Measurements from ENCODE around the gene EDAR. TPM values are rescaled to one million over a fixed set of nuclear protein-coding genes. Genes with fewer than 3 reads are reported as not detected.

Gene EDAR
- total and polyA plus RNA-seq, 4 donors: not detected

GRCh38 chr2:108968619-108969018 is 20.4 kb downstream of the EDAR start:
- no peaks in the 10 kb centered on the region for H3K36me3 ChIP-seq (ENCODE audit: control insufficient read depth in 1 of 2, insufficient read depth in 2 of 2, low read length in 1 of 2)
- DNase-seq (no peak), ATAC-seq (ENCODE audit: low FRiP score) (no peak)
- no peaks in the 10 kb centered on the region for H3K9me3 ChIP-seq (ENCODE audit: control insufficient read depth, low read length)
- no peak overlapping the region for H3K4me3 ChIP-seq (ENCODE audit: low read length in 2 of 2)
- WGBS, 2 donors: 59 to 60% methylated on average over 4 of the region's 4 CpGs
- H3K4me1 ChIP-seq (ENCODE audit: control insufficient read depth in 1 of 2, insufficient read depth in 2 of 2, low read length in 2 of 2): no peaks in the 10 kb centered on the region
- intact Hi-C loops (cut with DNase I): no loop called here
- H3K27ac ChIP-seq (ENCODE audit: low read depth in 1 of 2, low read length in 2 of 2): no peak overlapping the region
- no peaks in the 10 kb centered on the region for H3K27me3 ChIP-seq (ENCODE audit: control insufficient read depth in 1 of 2, insufficient read depth in 2 of 2, low read length in 1 of 2)

GRCh38 chr2:108967757-108968156 is 21.3 kb downstream of the EDAR start:
- Histone ChIP-seq H3K4me3 (ENCODE audit: low read length in 2 of 2) (no peak overlapping the region), H3K4me1 (ENCODE audit: control insufficient read depth in 1 of 2, insufficient read depth in 2 of 2, low read length in 2 of 2) (no peaks in the 10 kb centered on the region), H3K9me3 (ENCODE audit: control insufficient read depth, low read length) (no peaks in the 10 kb centered on the region), H3K27ac (ENCODE audit: low read depth in 1 of 2, low read length in 2 of 2) (no peak overlapping the region), H3K36me3 (ENCODE audit: control insufficient read depth in 1 of 2, insufficient read depth in 2 of 2, low read length in 1 of 2) (no peaks in the 10 kb centered on the region), H3K27me3 (ENCODE audit: control insufficient read depth in 1 of 2, insufficient read depth in 2 of 2, low read length in 1 of 2) (no peaks in the 10 kb centered on the region)
- 82% methylated on average over 7 of the region's 7 CpGs for WGBS, 2 donors
- no peak for ATAC-seq (ENCODE audit: low FRiP score)
- intact Hi-C loops (cut with DNase I): no loop called here
- DNase-seq: no peak

- no peaks in the 10 kb centered on the region for H3K4me1 ChIP-seq (ENCODE audit: control insufficient read depth in 1 of 2, insufficient read depth in 2 of 2, low read length in 2 of 2)
- no peaks in the 10 kb centered on the region for H3K27me3 ChIP-seq (ENCODE audit: control insufficient read depth in 1 of 2, insufficient read depth in 2 of 2, low read length in 1 of 2)
- intact Hi-C loops (cut with DNase I): no loop called here
- no peak for DNase-seq
- H3K36me3 ChIP-seq (ENCODE audit: control insufficient read depth in 1 of 2, insufficient read depth in 2 of 2, low read length in 1 of 2): no peaks in the 10 kb centered on the region
- ATAC-seq (ENCODE audit: low FRiP score): no peak
- H3K4me3 ChIP-seq (ENCODE audit: low read length in 2 of 2): no peak overlapping the region
- H3K9me3 ChIP-seq (ENCODE audit: control insufficient read depth, low read length): no peaks in the 10 kb centered on the region
- 84 to 85% methylated on average over 3 of the region's 3 CpGs for WGBS, 2 donors
- no peak overlapping the region for H3K27ac ChIP-seq (ENCODE audit: low read depth in 1 of 2, low read length in 2 of 2)
These were observed 23.3 kb downstream of the EDAR start for GRCh38 chr2:108965540-108966289.

- intact Hi-C loops (cut with DNase I): no loop called here
- Histone ChIP-seq H3K4me1 (ENCODE audit: control insufficient read depth in 1 of 2, insufficient read depth in 2 of 2, low read length in 2 of 2) (no peaks in the 10 kb centered on the region), H3K36me3 (ENCODE audit: control insufficient read depth in 1 of 2, insufficient read depth in 2 of 2, low read length in 1 of 2) (no peaks in the 10 kb centered on the region), H3K27me3 (ENCODE audit: control insufficient read depth in 1 of 2, insufficient read depth in 2 of 2, low read length in 1 of 2) (no peaks in the 10 kb centered on the region), H3K9me3 (ENCODE audit: control insufficient read depth, low read length) (no peaks in the 10 kb centered on the region), H3K4me3 (ENCODE audit: low read length in 2 of 2) (no peak overlapping the region), H3K27ac (ENCODE audit: low read depth in 1 of 2, low read length in 2 of 2) (no peak overlapping the region)
- 91 to 92% methylated on average over 8 of the region's 8 CpGs for WGBS, 2 donors
- ATAC-seq (ENCODE audit: low FRiP score) (no peak), DNase-seq (no peak)
These were observed 26.0 kb downstream of the EDAR start for GRCh38 chr2:108963057-108963456.

- no peaks in the 10 kb centered on the region for H3K9me3 ChIP-seq (ENCODE audit: control insufficient read depth, low read length)
- intact Hi-C loops (cut with DNase I): no loop called here
- ATAC-seq (ENCODE audit: low FRiP score) (no peak), DNase-seq (no peak)
- no peaks in the 10 kb centered on the region for H3K4me1 ChIP-seq (ENCODE audit: control insufficient read depth in 1 of 2, insufficient read depth in 2 of 2, low read length in 2 of 2)
- H3K36me3 ChIP-seq (ENCODE audit: control insufficient read depth in 1 of 2, insufficient read depth in 2 of 2, low read length in 1 of 2): no peaks in the 10 kb centered on the region
- no peaks in the 10 kb centered on the region for H3K27me3 ChIP-seq (ENCODE audit: control insufficient read depth in 1 of 2, insufficient read depth in 2 of 2, low read length in 1 of 2)
- H3K27ac ChIP-seq (ENCODE audit: low read depth in 1 of 2, low read length in 2 of 2): no peak overlapping the region
- 94 to 97% methylated on average over 4 of the region's 4 CpGs for WGBS, 2 donors
- no peak overlapping the region for H3K4me3 ChIP-seq (ENCODE audit: low read length in 2 of 2)
These were observed 27.2 kb downstream of the EDAR start for GRCh38 chr2:108961796-108962195.

- no peaks in the 10 kb centered on the region for H3K4me1 ChIP-seq (ENCODE audit: control insufficient read depth in 1 of 2, insufficient read depth in 2 of 2, low read length in 2 of 2)
- DNase-seq (no peak), ATAC-seq (ENCODE audit: low FRiP score) (no peak)
- H3K4me3 ChIP-seq (ENCODE audit: low read length in 2 of 2): no peak overlapping the region
- intact Hi-C loops (cut with DNase I): no loop called here
- H3K27me3 ChIP-seq (ENCODE audit: control insufficient read depth in 1 of 2, insufficient read depth in 2 of 2, low read length in 1 of 2): no peaks in the 10 kb centered on the region
- no peak overlapping the region for H3K27ac ChIP-seq (ENCODE audit: low read depth in 1 of 2, low read length in 2 of 2)
- WGBS, 2 donors: 55 to 71% methylated on average over 5 of the region's 5 CpGs
- H3K36me3 ChIP-seq (ENCODE audit: control insufficient read depth in 1 of 2, insufficient read depth in 2 of 2, low read length in 1 of 2): no peaks in the 10 kb centered on the region
- no peaks in the 10 kb centered on the region for H3K9me3 ChIP-seq (ENCODE audit: control insufficient read depth, low read length)
These were observed 29.0 kb downstream of the EDAR start for GRCh38 chr2:108960006-108960405.

DNA sequence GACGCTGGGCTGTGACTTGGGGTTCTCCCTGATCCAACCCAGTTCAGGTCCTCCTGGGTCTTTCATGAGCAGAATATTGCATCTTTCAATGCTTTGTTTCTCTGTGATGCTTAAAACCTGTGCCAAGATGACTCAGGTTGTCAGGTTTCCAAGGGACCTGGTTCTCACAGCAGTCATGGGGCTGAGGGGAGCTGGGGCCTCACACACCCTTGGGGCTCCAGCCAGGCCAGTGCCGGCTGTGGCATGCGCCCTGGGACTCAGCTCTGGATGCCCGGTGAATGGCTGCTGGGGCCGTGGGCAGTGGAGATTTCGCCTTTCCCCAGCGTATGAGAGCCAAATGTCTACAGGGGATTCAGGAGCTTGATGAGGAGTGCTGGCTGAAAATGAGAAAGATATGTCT is 29.6 kb downstream of the EDAR start:
- WGBS, 2 donors: 73 to 74% methylated on average over 7 of the region's 7 CpGs
- H3K36me3 ChIP-seq (ENCODE audit: control insufficient read depth in 1 of 2, insufficient read depth in 2 of 2, low read length in 1 of 2): no peaks in the 10 kb centered on the region
- H3K27me3 ChIP-seq (ENCODE audit: control insufficient read depth in 1 of 2, insufficient read depth in 2 of 2, low read length in 1 of 2): no peaks in the 10 kb centered on the region
- intact Hi-C loops (cut with DNase I): no loop called here
- H3K9me3 ChIP-seq (ENCODE audit: control insufficient read depth, low read length): no peaks in the 10 kb centered on the region
- H3K27ac ChIP-seq (ENCODE audit: low read depth in 1 of 2, low read length in 2 of 2): no peak overlapping the region
- no peak overlapping the region for H3K4me3 ChIP-seq (ENCODE audit: low read length in 2 of 2)
- DNase-seq (no peak), ATAC-seq (ENCODE audit: low FRiP score) (no peak)
- H3K4me1 ChIP-seq (ENCODE audit: control insufficient read depth in 1 of 2, insufficient read depth in 2 of 2, low read length in 2 of 2): no peaks in the 10 kb centered on the region

DNA sequence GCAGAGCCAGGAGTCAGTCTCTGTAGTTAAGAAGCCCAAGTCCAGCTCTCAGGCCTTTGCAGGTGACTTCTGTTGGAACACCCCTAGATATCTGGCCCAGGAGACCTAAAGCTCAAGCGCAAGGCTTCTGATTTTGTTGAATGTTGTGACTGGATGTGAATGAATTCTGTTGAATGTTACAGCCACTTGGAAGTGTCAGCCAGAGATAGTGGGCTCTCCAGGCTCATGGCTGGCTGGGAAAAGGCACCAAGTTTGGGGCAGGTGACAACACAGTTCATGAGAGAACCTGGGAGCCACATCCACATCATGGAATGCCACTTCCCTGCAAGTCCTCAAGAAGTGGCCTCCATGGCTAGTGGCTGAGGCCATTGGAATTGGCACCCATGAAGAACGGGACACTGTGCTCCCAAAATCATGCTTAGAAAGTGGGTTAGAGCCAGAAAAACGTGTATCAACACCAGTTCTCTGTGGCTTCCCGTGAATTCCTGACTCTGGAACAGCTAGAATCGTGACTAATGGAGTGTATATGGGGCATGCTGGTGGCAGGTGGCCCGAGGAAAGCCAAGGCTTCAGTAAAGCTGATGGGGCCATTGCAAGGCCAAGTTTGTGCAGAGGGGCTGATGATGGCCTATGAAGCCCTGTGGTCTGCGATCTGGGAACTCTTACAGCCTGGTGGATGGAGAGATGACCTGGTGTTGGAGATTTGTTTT is 30.2 kb downstream of the EDAR start:
- Histone ChIP-seq H3K27me3 (ENCODE audit: control insufficient read depth in 1 of 2, insufficient read depth in 2 of 2, low read length in 1 of 2) (no peaks in the 10 kb centered on the region), H3K4me1 (ENCODE audit: control insufficient read depth in 1 of 2, insufficient read depth in 2 of 2, low read length in 2 of 2) (no peaks in the 10 kb centered on the region), H3K27ac (ENCODE audit: low read depth in 1 of 2, low read length in 2 of 2) (no peak overlapping the region), H3K36me3 (ENCODE audit: control insufficient read depth in 1 of 2, insufficient read depth in 2 of 2, low read length in 1 of 2) (no peaks in the 10 kb centered on the region), H3K9me3 (ENCODE audit: control insufficient read depth, low read length) (no peaks in the 10 kb centered on the region), H3K4me3 (ENCODE audit: low read length in 2 of 2) (no peak overlapping the region)
- ATAC-seq (ENCODE audit: low FRiP score) (no peak), DNase-seq (no peak)
- intact Hi-C loops (cut with DNase I): no loop called here
- WGBS, 2 donors: 94% methylated on average over 7 of the region's 7 CpGs

- H3K27me3 ChIP-seq (ENCODE audit: control insufficient read depth in 1 of 2, insufficient read depth in 2 of 2, low read length in 1 of 2): no peaks in the 10 kb centered on the region
- H3K4me1 ChIP-seq (ENCODE audit: control insufficient read depth in 1 of 2, insufficient read depth in 2 of 2, low read length in 2 of 2): no peaks in the 10 kb centered on the region
- H3K36me3 ChIP-seq (ENCODE audit: control insufficient read depth in 1 of 2, insufficient read depth in 2 of 2, low read length in 1 of 2): no peaks in the 10 kb centered on the region
- intact Hi-C loops (cut with DNase I): no loop called here
- no peak overlapping the region for H3K4me3 ChIP-seq (ENCODE audit: low read length in 2 of 2)
- 90 to 92% methylated on average over 8 of the region's 8 CpGs for WGBS, 2 donors
- no peak overlapping the region for H3K27ac ChIP-seq (ENCODE audit: low read depth in 1 of 2, low read length in 2 of 2)
- ATAC-seq (ENCODE audit: low FRiP score): no peak
- DNase-seq: no peak
- H3K9me3 ChIP-seq (ENCODE audit: control insufficient read depth, low read length): peaks cover 1% of the 10 kb centered on the region
These were observed 31.0 kb downstream of the EDAR start for GRCh38 chr2:108958002-108958401.
